Measurements from ENCODE around the gene SSBP2. TPM values are rescaled to one million over a fixed set of nuclear protein-coding genes. Genes with fewer than 3 reads are reported as not detected.
A peak's percentile ranks its signal among the peaks of the same experiment; 100 is the strongest.

Gene SSBP2
- total RNA-seq, 4 donors from 2014 or later: 10.9 to 22.3 (median 14.9) TPM

- no peaks in the 10 kb centered on the region for H3K27me3 ChIP-seq
- no peak overlapping the region for H3K4me3 ChIP-seq
- H3K4me1 ChIP-seq: peaks cover 0 to 17% (median 2%) of the 10 kb centered on the region in 4 donors
- no peaks in the 10 kb centered on the region for H3K9me3 ChIP-seq
- no peak for TF ChIP-seq POLR2A (IDR thresholded peaks at IDR 0.05)
- TF ChIP-seq, protein P1, sequence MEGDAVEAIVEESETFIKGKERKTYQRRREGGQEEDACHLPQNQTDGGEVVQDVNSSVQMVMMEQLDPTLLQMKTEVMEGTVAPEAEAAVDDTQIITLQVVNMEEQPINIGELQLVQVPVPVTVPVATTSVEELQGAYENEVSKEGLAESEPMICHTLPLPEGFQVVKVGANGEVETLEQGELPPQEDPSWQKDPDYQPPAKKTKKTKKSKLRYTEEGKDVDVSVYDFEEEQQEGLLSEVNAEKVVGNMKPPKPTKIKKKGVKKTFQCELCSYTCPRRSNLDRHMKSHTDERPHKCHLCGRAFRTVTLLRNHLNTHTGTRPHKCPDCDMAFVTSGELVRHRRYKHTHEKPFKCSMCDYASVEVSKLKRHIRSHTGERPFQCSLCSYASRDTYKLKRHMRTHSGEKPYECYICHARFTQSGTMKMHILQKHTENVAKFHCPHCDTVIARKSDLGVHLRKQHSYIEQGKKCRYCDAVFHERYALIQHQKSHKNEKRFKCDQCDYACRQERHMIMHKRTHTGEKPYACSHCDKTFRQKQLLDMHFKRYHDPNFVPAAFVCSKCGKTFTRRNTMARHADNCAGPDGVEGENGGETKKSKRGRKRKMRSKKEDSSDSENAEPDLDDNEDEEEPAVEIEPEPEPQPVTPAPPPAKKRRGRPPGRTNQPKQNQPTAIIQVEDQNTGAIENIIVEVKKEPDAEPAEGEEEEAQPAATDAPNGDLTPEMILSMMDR (IDR thresholded peaks at IDR 0.05): no peak
- peak in 2 of 3 donors; percentile 58 to 63 for DNase-seq
- H3K27ac ChIP-seq: peak overlapping the region in 2 of 4 donors; percentile 25 to 42
- H3K36me3 ChIP-seq: no peaks in the 10 kb centered on the region
Observed at GRCh38 chr5:81363093-81363871, 387.6 kb downstream of the SSBP2 start.

Other genes starting within 250 kb of the SSBP2 start
- 1 to 10 TPM; 3.6 to 6.6 (median 4.5) TPM for gene ATG10, start 220.9 kb upstream of the SSBP2 start, total RNA-seq

Measured in Peyer's patch (tissue), 4 donors.